Testis (tissue), 2 donors: Measurements from ENCODE around the gene MYO18A.

Experiments used
- CTCF ChIP-seq, 3 experiments: fragments of 450-650 bp in 2 of 3; fragments of 200-600 bp in 1 of 3; sonication (generic) in 1 of 3; IDR thresholded peaks; one replicate each; pipeline ENCODE4 v1.5.1; 2016 to 2019; ENCODE audit warnings: antibody characterized with exemption in 3 of 3, mild to moderate bottlenecking in 2 of 3, moderate library complexity in 1 of 3
- POLR2A ChIP-seq: fragments of 450-650 bp; IDR thresholded peaks from one replicate; pipeline ENCODE4 v1.6.1; 2017; ENCODE audit warnings: antibody characterized with exemption, mild to moderate bottlenecking, moderate library complexity

GRCh38 chr17:29165800-29166506 lies 14.2 kb downstream of the MYO18A start:
- TF ChIP-seq CTCF (IDR thresholded peaks at IDR 0.05) = no peak
- TF ChIP-seq POLR2A = no peak
